H1 (cell line): Measurements from ENCODE around the gene SMIM35. TPM values are rescaled to one million over a fixed set of nuclear protein-coding genes. Genes with fewer than 3 reads are reported as not detected.

ENCODE experiments used
- CTCF ChIA-PET: fragments of 300-600 bp; sonication (Branson Sonifier 250); formaldehyde crosslinking; loops from one replicate; lab custom pipeline; 2021; ENCODE audit not compliant: partially characterized antibody; lab: Charles Lee
- POLR2A ChIA-PET: fragments of 300-600 bp; sonication (Branson Sonifier 250); formaldehyde crosslinking; loops from one replicate; lab custom pipeline; 2021; ENCODE audit warnings: inconsistent platforms; ENCODE audit not compliant: partially characterized antibody; lab: Charles Lee
- DNase-seq, 2 experiments: peaks; one replicate each; pipeline versions ENCODE4 v3.0.0 to v3.0.0-alpha.2; 2010 to 2022; ENCODE audit warnings: low spot score in 2 of 2, low read depth in 1 of 2, mixed read lengths in 1 of 2
- FAIRE-seq: peaks from 2 replicates; lab custom pipeline; 2011; peaks lifted over from hg19 to GRCh38; lab: Jason Lieb, UNC
- H2AFZ ChIP-seq: 2 replicates; pipeline ENCODE4 v1.8.1; 2012; ENCODE audit warnings: low read length, inconsistent platforms
- H2AK5ac ChIP-seq: 2 replicates; pipeline ENCODE4 v1.6.1; 2013; ENCODE audit warnings: low read depth, low read length
- H2BK120ac ChIP-seq: replicated peaks from 2 replicates; pipeline ENCODE3; 2013; ENCODE audit warnings: low read depth, low read length, inconsistent platforms
- H2BK12ac ChIP-seq: 2 replicates; pipeline ENCODE4 v1.6.1; 2013; ENCODE audit warnings: low read depth, low read length
- H2BK15ac ChIP-seq: 2 replicates; pipeline ENCODE4 v1.6.1; 2013; ENCODE audit warnings: low read length
- H2BK20ac ChIP-seq: 2 replicates; pipeline ENCODE4 v1.6.1; 2013; ENCODE audit warnings: low read length
- H2BK5ac ChIP-seq: 2 replicates; pipeline ENCODE4 v1.6.1; 2013; ENCODE audit warnings: low read depth, low read length
- H3K14ac ChIP-seq: 2 replicates; pipeline ENCODE4 v1.6.1; 2013; ENCODE audit warnings: inconsistent platforms; ENCODE audit not compliant: insufficient read length
- H3K18ac ChIP-seq: 2 replicates; pipeline ENCODE4 v1.6.1; 2013; ENCODE audit warnings: low read length; ENCODE audit errors: extremely low read depth
- H3K23ac ChIP-seq: 2 replicates; pipeline ENCODE4 v1.6.1; 2013; ENCODE audit warnings: inconsistent platforms; ENCODE audit not compliant: insufficient read length
- H3K23me2 ChIP-seq: 2 replicates; pipeline ENCODE4 v1.6.1; 2013; ENCODE audit warnings: low read depth, low read length
- H3K27ac ChIP-seq: 2 replicates; pipeline ENCODE4 v1.6.1; 2011; ENCODE audit warnings: low read depth, low read length, inconsistent platforms
- H3K27me3 ChIP-seq, 4 experiments: replicated peaks in 1 of 4; 1 replicate in 1 of 4; 2 replicates in 3 of 4; pipeline versions ENCODE4 v1.6.1 to v1.8.1; 2011 to 2013; ENCODE audit warnings: low read length in 3 of 4, mild to moderate bottlenecking in 3 of 4, inconsistent platforms in 2 of 4, mixed read lengths in 2 of 4, moderate library complexity in 1 of 4; ENCODE audit not compliant: control insufficient read depth in 3 of 4, insufficient read depth in 3 of 4; ENCODE audit errors: extremely low read depth in 1 of 4
- H3K36me3 ChIP-seq, 4 experiments: 2 replicates each; pipeline versions ENCODE4 v1.6.1 to v1.8.1; 2011 to 2013; ENCODE audit warnings: mild to moderate bottlenecking in 4 of 4, low read length in 3 of 4, moderate library complexity in 2 of 4, control low read depth in 1 of 4, inconsistent platforms in 1 of 4; ENCODE audit not compliant: insufficient read depth in 4 of 4, control insufficient read depth in 2 of 4
- H3K4ac ChIP-seq: replicated peaks from 2 replicates; pipeline ENCODE3; 2013; ENCODE audit warnings: low read length, low read depth, mixed read lengths, inconsistent platforms; ENCODE audit not compliant: insufficient read length
- H3K4me1 ChIP-seq, 4 experiments: replicated peaks in 1 of 4; 1 replicate in 1 of 4; 2 replicates in 3 of 4; pipeline versions ENCODE4 v1.6.1 to v1.8.1; 2011 to 2013; ENCODE audit warnings: low read length in 3 of 4, inconsistent platforms in 2 of 4, mixed read lengths in 1 of 4; ENCODE audit not compliant: insufficient read depth in 4 of 4, control insufficient read depth in 3 of 4
- H3K4me2 ChIP-seq, 2 experiments: 2 replicates each; pipeline versions ENCODE4 v1.6.1 to v1.8.1; 2011 to 2013; ENCODE audit warnings: low read depth in 2 of 2, low read length in 2 of 2, control low read depth in 1 of 2, inconsistent platforms in 1 of 2, mild to moderate bottlenecking in 1 of 2; ENCODE audit not compliant: insufficient read depth in 1 of 2
- H3K4me3 ChIP-seq, 4 experiments: fragments of 200-600, 300-600 bp in 1 of 4; sonication (generic), shearing (Covaris generic), sonication (Bioruptor Twin) in 1 of 4; 2 replicates each; pipeline versions ENCODE4 v1.5.1 to v1.8.1; 2011 to 2016; ENCODE audit warnings: low read length in 4 of 4, low read depth in 3 of 4, control low read depth in 2 of 4, inconsistent platforms in 2 of 4, mild to moderate bottlenecking in 2 of 4, mixed read lengths in 1 of 4, moderate library complexity in 1 of 4; ENCODE audit not compliant: insufficient read depth in 2 of 4; ENCODE audit errors: extremely low read depth in 1 of 4
- H3K56ac ChIP-seq: replicated peaks from 2 replicates; pipeline ENCODE3; 2013; ENCODE audit warnings: low read depth, mild to moderate bottlenecking, mixed read lengths, low read length, inconsistent platforms; ENCODE audit not compliant: insufficient read length
- H3K79me1 ChIP-seq: 2 replicates; pipeline ENCODE4 v1.6.1; 2013; ENCODE audit warnings: low read depth, low read length, control low read depth
- H3K79me2 ChIP-seq, 2 experiments: 2 replicates each; pipeline versions ENCODE4 v1.6.1 to v1.8.1; 2012 to 2013; ENCODE audit warnings: low read length in 2 of 2, mild to moderate bottlenecking in 2 of 2, inconsistent platforms in 1 of 2; ENCODE audit not compliant: insufficient read depth in 2 of 2, control insufficient read depth in 1 of 2
- H3K9ac ChIP-seq, 4 experiments: replicated peaks in 1 of 4; 1 replicate in 1 of 4; 2 replicates in 3 of 4; pipeline versions ENCODE4 v1.6.1 to v1.8.1; 2011 to 2013; ENCODE audit warnings: low read depth in 3 of 4, low read length in 3 of 4, control low read depth in 2 of 4, mild to moderate bottlenecking in 2 of 4, moderate library complexity in 2 of 4, inconsistent platforms in 1 of 4; ENCODE audit errors: extremely low read depth in 1 of 4
- H3K9me3 ChIP-seq, 2 experiments: 2 replicates each; pipeline versions ENCODE4 v1.6.1 to v1.8.1; 2012 to 2013; ENCODE audit warnings: mild to moderate bottlenecking in 2 of 2, moderate library complexity in 2 of 2, control low read depth in 1 of 2, inconsistent platforms in 1 of 2, low read depth in 1 of 2, low read length in 1 of 2, mixed read lengths in 1 of 2; ENCODE audit not compliant: insufficient read depth in 2 of 2
- H4K20me1 ChIP-seq, 2 experiments: replicated peaks in 1 of 2; 2 replicates each; pipeline versions ENCODE3 to v1.8.1; 2011 to 2013; ENCODE audit warnings: inconsistent platforms in 2 of 2, low read length in 2 of 2, mild to moderate bottlenecking in 1 of 2; ENCODE audit not compliant: insufficient read depth in 2 of 2, control insufficient read depth in 1 of 2
- H4K5ac ChIP-seq: 2 replicates; pipeline ENCODE4 v1.6.1; 2013; ENCODE audit warnings: low read length, low read depth, mixed read lengths, inconsistent platforms; ENCODE audit not compliant: insufficient read length
- H4K8ac ChIP-seq: 2 replicates; pipeline ENCODE4 v1.8.0; 2013; ENCODE audit warnings: mild to moderate bottlenecking, moderate library complexity, low read length, inconsistent platforms; ENCODE audit not compliant: insufficient read depth; ENCODE audit errors: extremely low read depth
- H4K91ac ChIP-seq: replicated peaks from 2 replicates; pipeline ENCODE3; 2013; ENCODE audit warnings: low read length, mixed read lengths, inconsistent platforms; ENCODE audit not compliant: insufficient read length
- CBX5 ChIP-seq: fragments of 300-800, 300-1000 bp; sonication (generic); IDR thresholded peaks from 2 replicates; pipeline ENCODE4 v1.7.1; 2016; ENCODE audit warnings: antibody characterized with exemption, low read length, low read depth
- CHD1 ChIP-seq: IDR thresholded peaks from 2 replicates; pipeline ENCODE4 v1.6.1; 2012; ENCODE audit warnings: low read depth, low read length, improper control_type of control experiment
- EP300 ChIP-seq, 2 experiments: IDR thresholded peaks; 1 replicate in 1 of 2; 2 replicates in 1 of 2; pipeline ENCODE4 v1.6.1; 2011 to 2012; ENCODE audit warnings: low read depth in 2 of 2, low read length in 2 of 2, mild to moderate bottlenecking in 2 of 2, borderline replicate concordance in 1 of 2, inconsistent platforms in 1 of 2, moderate library complexity in 1 of 2
- GABPA ChIP-seq: IDR thresholded peaks from 2 replicates; pipeline ENCODE4 v1.6.1; 2011; ENCODE audit warnings: mild to moderate bottlenecking, low read length, moderate library complexity, borderline replicate concordance; ENCODE audit not compliant: insufficient read depth
- HDAC6 ChIP-seq: IDR thresholded peaks from one replicate; pipeline ENCODE4 v1.7.1; 2012; ENCODE audit warnings: low read depth, mild to moderate bottlenecking, inconsistent platforms, low read length, moderate library complexity
- KDM5A ChIP-seq: fragments of 200-600 bp; IDR thresholded peaks from 2 replicates; pipeline ENCODE4 v1.7.1; 2012; ENCODE audit warnings: mild to moderate bottlenecking, low read length, inconsistent platforms, mixed read lengths
- SP4 ChIP-seq: IDR thresholded peaks from 2 replicates; pipeline ENCODE4 v1.6.1; 2012; ENCODE audit warnings: low read length, inconsistent platforms
- TEAD4 ChIP-seq: IDR thresholded peaks from 2 replicates; pipeline ENCODE4 v1.6.1; 2012; ENCODE audit warnings: low read depth, low read length, inconsistent platforms, mixed read lengths
- WGBS, 2 experiments: shearing (Covaris generic) in 1 of 2; methylation state at CpG; one replicate each; pipeline versions ENCODE4 v1.1.6 to v1.1.7; 2013 to 2015; ENCODE audit warnings: low lambda C conversion rate in 2 of 2, mixed read lengths in 2 of 2, inconsistent platforms in 1 of 2, low coverage in 1 of 2, missing lambda C conversion rate in 1 of 2; ENCODE audit not compliant: insufficient replicate concordance in 2 of 2, insufficient coverage in 1 of 2, insufficient read length in 1 of 2; ENCODE audit errors: extremely low coverage in 1 of 2, missing lambda C conversion rate in 1 of 2; 5-methylcytosine and 5-hydroxymethylcytosine counted together
- polyA plus RNA-seq, 7 experiments: library from polyadenylated mRNA; depleted of rRNA in 3 of 7; stranded (reverse) in 5 of 7; unstranded in 2 of 7; fragments of >200 nt in 5 of 7; fragments of 200-250 nt in 2 of 7; gene quantifications; 1 replicate in 5 of 7; 2 replicates in 1 of 7; 4 replicates in 1 of 7; pipeline versions ENCODE4 v1.2.1 to v1.2.3, GENCODE V29; 2011 to 2013; ENCODE audit warnings: missing spikeins in 2 of 7, mixed read lengths in 2 of 7
- total RNA-seq: library from RNA; stranded (reverse); fragmentation: NEBNext Ultra II Directional; extraction: Animal tissue kit (Norgen Biotek cat#: 25700); gene quantifications from 2 replicates; pipeline ENCODE4 v1.2.1, GENCODE V29; 2021

The SMIM35 gene
- total and polyA plus RNA-seq, 2 of the 8 experiments (the other 6 are each of a cell fraction or from before 2014, with no cell fraction given), result not detected

- Histone ChIP-seq H3K4ac (no peak overlapping the region), H3K9ac (no peak overlapping the region), H2BK20ac (no peak overlapping the region), H3K4me3 (no peak overlapping the region), H2AFZ (no peak overlapping the region), H3K79me1 (no peaks in the 10 kb centered on the region), H3K18ac (no peak overlapping the region), H3K36me3 (no peaks in the 10 kb centered on the region), H3K23me2 (no peaks in the 10 kb centered on the region), H3K9me3 (no peaks in the 10 kb centered on the region), H3K14ac (no peak overlapping the region), H4K20me1 (no peaks in the 10 kb centered on the region), H3K27me3 (no peaks in the 10 kb centered on the region), H3K23ac (no peak overlapping the region), H2BK5ac (no peak overlapping the region), H3K27ac (no peak overlapping the region), H3K56ac (no peak overlapping the region), H2BK15ac (no peak overlapping the region), H3K79me2 (no peaks in the 10 kb centered on the region), H4K91ac (no peak overlapping the region), H3K4me2 (no peak overlapping the region), H4K8ac (no peak overlapping the region), H2BK120ac (no peak overlapping the region), H3K4me1 (no peaks in the 10 kb centered on the region), H2AK5ac (no peak overlapping the region), H4K5ac (no peak overlapping the region), H2BK12ac (no peak overlapping the region)
- no peak for TF ChIP-seq KDM5A
- no peak for TF ChIP-seq EP300 (IDR thresholded peaks at IDR 0.05; ENCODE audit: borderline replicate concordance in 1 of 2, low read depth in 2 of 2, low read length in 2 of 2)
- TF ChIP-seq SP4, result no peak
- no peak for TF ChIP-seq CBX5
- no peak for TF ChIP-seq GABPA
- no peak for TF ChIP-seq CHD1
- TF ChIP-seq TEAD4, result no peak
- no peak for TF ChIP-seq HDAC6
- no peak for FAIRE-seq
- POLR2A ChIA-PET, result no interaction called here
- DNase-seq, result no peak
- CTCF ChIA-PET, result no interaction called here
- WGBS, 2 experiments, result 97% methylated on average over 1 of the region's 1 CpG; no CpG with 5 or more reads in 1 of the 2 experiments
Observed at GRCh38 chr11:117958949-117959348, 127.8 kb downstream of the SMIM35 start.
